ENCODE measurements around the gene KRAS.
A peak's percentile ranks its signal among the peaks of the same experiment; 100 is the strongest.

The KRAS gene

GRCh38 chr12:25254271-25254880, 3.6 kb upstream of the KRAS start:
- DNase-seq, result no peak

GRCh38 chr12:25253371-25254068, 2.8 kb upstream of the KRAS start:
- DNase-seq, result no peak

- DNase-seq, result no peak
These were observed 2.2 kb upstream of the KRAS start for GRCh38 chr12:25252946-25253345.

- DNase-seq, result no peak
These were observed 1.0 kb upstream of the KRAS start for GRCh38 chr12:25251769-25252168.

GRCh38 chr12:25249931-25250738, 594 bp downstream of the KRAS start:
- peak in 1 of 2 experiments; percentile 23 for DNase-seq

GRCh38 chr12:25248732-25249131, 2.0 kb downstream of the KRAS start:
- no peak for DNase-seq

GRCh38 chr12:25248137-25248536, 2.6 kb downstream of the KRAS start:
- no peak for DNase-seq

GRCh38 chr12:25245491-25245890, 5.2 kb downstream of the KRAS start:
- DNase-seq, result no peak

GRCh38 chr12:25243680-25243990, 7.1 kb downstream of the KRAS start:
- DNase-seq, result no peak

GRCh38 chr12:25242981-25243679, 7.6 kb downstream of the KRAS start:
- no peak for DNase-seq

- DNase-seq, result peak; percentile 6 to 7
These were observed 9.3 kb downstream of the KRAS start for GRCh38 chr12:25241167-25242020.

GRCh38 chr12:25236626-25237025, 14.1 kb downstream of the KRAS start:
- DNase-seq, result no peak

GRCh38 chr12:25236190-25236589, 14.5 kb downstream of the KRAS start:
- DNase-seq, result no peak

GRCh38 chr12:25213338-25213737, 37.4 kb downstream of the KRAS start:
- no peak for DNase-seq

- no peak for DNase-seq
These were observed 42.2 kb downstream of the KRAS start for GRCh38 chr12:25208554-25208953.

GRCh38 chr12:25207846-25208245, 42.9 kb downstream of the KRAS start:
- DNase-seq, result no peak

GRCh38 chr12:25207411-25207810, 43.3 kb downstream of the KRAS start:
- no peak for DNase-seq

GRCh38 chr12:25202137-25202536, 48.6 kb downstream of the KRAS start:
- no peak for DNase-seq

GRCh38 chr12:25200703-25201102, 50.0 kb downstream of the KRAS start:
- DNase-seq, result no peak

GRCh38 chr12:25197608-25198007, 53.1 kb downstream of the KRAS start:
- no peak for DNase-seq

GRCh38 chr12:25195056-25195971, 55.4 kb downstream of the KRAS start, which contains the start of the genes DNAI7 and ETFRF1:
DNAI7 (minus strand) TSS chr12:25195160; CDS start chr12:25195078, 82 bp downstream.
ETFRF1 (plus strand) TSS chr12:25195237; CDS start chr12:25203957, 8,720 bp downstream.
- peak; percentile 94 to 97 for DNase-seq
